K562 (cell line): ENCODE data around the gene RABL2B. TPM values are rescaled to one million over a fixed set of nuclear protein-coding genes. Genes with fewer than 3 reads are reported as not detected.

ENCODE experiments used
- ATAC-seq: fragments of 200-7000 bp; cut with Tn5 transposase; 3 replicates; pipeline ENCODE4 v1.9.1; 2020; ENCODE audit warnings: moderate library complexity
- BruUV-seq: library from RNA; stranded (reverse); fragments of 400-500 nt; replicated peaks from 2 replicates; lab custom pipeline; 2021; lab: Mats Ljungman, UMichigan
- CTCF ChIA-PET: fragments of 300-600 bp; formaldehyde crosslinking; extraction: SDS; loops from one replicate; lab custom pipeline; 2021; ENCODE audit warnings: low intra/inter-chr PET ratio; lab: Yijun Ruan, JAX
- POLR2A ChIA-PET: fragments of 300-600, 350-650 bp; sonication (Branson Sonifier 250); formaldehyde crosslinking; extraction: SDS; loops from one replicate; lab custom pipeline; 2021; ENCODE audit warnings: antibody characterized with exemption, inconsistent platforms; lab: Yijun Ruan, JAX
- DNase-seq, 4 experiments: peaks; one replicate each; pipeline versions ENCODE4 v3.0.0 to v3.0.0-alpha.2; 2011 to 2018; ENCODE audit warnings: low spot score in 3 of 4, mixed read lengths in 3 of 4; ENCODE audit errors: extremely low read depth in 1 of 4
- FAIRE-seq: peaks from 2 replicates; lab custom pipeline; 2011; peaks lifted over from hg19 to GRCh38; lab: Jason Lieb, UNC
- H2AFZ ChIP-seq: 2 replicates; pipeline ENCODE4 v1.6.0; 2011; ENCODE audit warnings: low read depth, low read length, control low read depth, inconsistent platforms
- H3K27ac ChIP-seq: fragments of 200-600 bp; 3 replicates; pipeline ENCODE4 v1.8.0; 2011; ENCODE audit warnings: low read depth, mild to moderate bottlenecking, control low read depth, inconsistent platforms, low read length, moderate library complexity, mixed read lengths; ENCODE audit errors: extremely low read depth
- H3K27me3 ChIP-seq, 2 experiments: fragments of 300-600 bp in 1 of 2; 2 replicates in 1 of 2; 3 replicates in 1 of 2; pipeline versions ENCODE4 v1.6.0 to v1.8.0; 2011; ENCODE audit warnings: inconsistent platforms in 2 of 2, low read length in 2 of 2, mild to moderate bottlenecking in 1 of 2, mixed read lengths in 1 of 2, moderate library complexity in 1 of 2; ENCODE audit not compliant: control insufficient read depth in 2 of 2, insufficient read depth in 2 of 2
- H3K36me3 ChIP-seq: fragments of 300-600 bp; 3 replicates; pipeline ENCODE4 v1.8.0; 2011; ENCODE audit warnings: mild to moderate bottlenecking, low read length, inconsistent platforms; ENCODE audit not compliant: control insufficient read depth, insufficient read depth
- H3K4me1 ChIP-seq, 2 experiments: fragments of 200-600 bp in 1 of 2; replicated peaks in 1 of 2; 2 replicates in 1 of 2; 3 replicates in 1 of 2; pipeline versions ENCODE4 v1.5.1 to v1.8.0; 2011; ENCODE audit warnings: inconsistent platforms in 2 of 2, low read length in 2 of 2, mild to moderate bottlenecking in 1 of 2, mixed read lengths in 1 of 2, moderate library complexity in 1 of 2; ENCODE audit not compliant: control insufficient read depth in 2 of 2, insufficient read depth in 2 of 2
- H3K4me2 ChIP-seq: 2 replicates; pipeline ENCODE4 v1.6.1; 2011; ENCODE audit warnings: low read length, control low read depth, inconsistent platforms, mixed read lengths; ENCODE audit not compliant: insufficient read depth
- H3K4me3 ChIP-seq: fragments of 200-600 bp; sonication (generic), shearing (Covaris generic); 2 replicates; pipeline ENCODE4 v1.5.1; 2016; ENCODE audit warnings: control low read depth, inconsistent platforms
- H3K79me2 ChIP-seq: fragments of 200-600 bp; 3 replicates; pipeline ENCODE4 v1.8.0; 2011; ENCODE audit warnings: low read length, inconsistent platforms; ENCODE audit not compliant: control insufficient read depth, insufficient read depth
- H3K9ac ChIP-seq, 2 experiments: 2 replicates each; pipeline versions ENCODE4 v1.6.0 to v1.6.1; 2011; ENCODE audit warnings: low read depth in 2 of 2, low read length in 2 of 2, control low read depth in 1 of 2, inconsistent platforms in 1 of 2, mild to moderate bottlenecking in 1 of 2, mixed read lengths in 1 of 2; ENCODE audit not compliant: insufficient read depth in 1 of 2
- H3K9me1 ChIP-seq: one replicate; pipeline ENCODE4 v1.6.0; 2011; ENCODE audit warnings: inconsistent platforms, mild to moderate bottlenecking, low read length, moderate library complexity; ENCODE audit not compliant: control insufficient read depth, insufficient read depth
- H3K9me3 ChIP-seq: replicated peaks from 2 replicates; pipeline ENCODE4 v1.5.1; 2011; ENCODE audit warnings: low read depth, low read length, inconsistent platforms; ENCODE audit not compliant: control insufficient read depth, insufficient read depth
- H4K20me1 ChIP-seq: replicated peaks from 2 replicates; pipeline ENCODE4 v1.6.1; 2011; ENCODE audit warnings: low read length, inconsistent platforms, mixed read lengths; ENCODE audit not compliant: control insufficient read depth, insufficient read depth
- C11orf30 ChIP-seq: fragments of 450-650 bp; IDR thresholded peaks from 2 replicates; pipeline ENCODE4 v1.6.1; 2016; ENCODE audit warnings: low read depth, mild to moderate bottlenecking
- CXXC5 ChIP-seq: fragments of 250-450 bp; sonication (Bioruptor Pico); IDR thresholded peaks from 2 replicates; pipeline ENCODE4 v1.8.0; 2022; ENCODE audit warnings: inconsistent platforms, mild to moderate bottlenecking, moderate library complexity
- HDAC6 ChIP-seq: IDR thresholded peaks from 2 replicates; pipeline ENCODE4 v1.6.1; 2012; ENCODE audit warnings: low read depth, mild to moderate bottlenecking, control low read depth, inconsistent platforms, low read length, moderate library complexity
- KDM1A ChIP-seq, 2 experiments: fragments of 450-650 bp; IDR thresholded peaks; 2 replicates each; pipeline ENCODE4 v1.6.1; 2016; ENCODE audit warnings: mild to moderate bottlenecking in 2 of 2
- LCOR ChIP-seq: sonication (generic); formaldehyde crosslinking; IDR thresholded peaks from 2 replicates; pipeline ENCODE4 v1.8.0; 2022; ENCODE audit warnings: mild to moderate bottlenecking, missing genetic modification reagents
- NELFE ChIP-seq: IDR thresholded peaks from 2 replicates; pipeline ENCODE4 v1.6.1; 2011; ENCODE audit warnings: mild to moderate bottlenecking; ENCODE audit not compliant: insufficient read depth, insufficient read length
- RBM34 ChIP-seq: fragments of 200-400 bp; formaldehyde crosslinking; IDR thresholded peaks from 2 replicates; pipeline ENCODE4 v1.6.1; 2018; ENCODE audit warnings: low read length, borderline replicate concordance; ENCODE audit not compliant: insufficient read depth
- SMC3 ChIP-seq: conservative IDR thresholded peaks from 2 replicates; pipeline ENCODE4 v1.6.1; 2011; ENCODE audit warnings: low read depth, low read length, improper control_type of control experiment; ENCODE audit not compliant: insufficient read depth
- TAF7 ChIP-seq: fragments of 450-650 bp; IDR thresholded peaks from 2 replicates; pipeline ENCODE4 v1.6.1; 2016; ENCODE audit warnings: missing genetic modification characterization, missing compliant biosample characterization
- WGBS: fragments of 100-300 bp; shearing (Covaris generic); methylation state at CpG from one replicate; pipeline ENCODE4 v1.1.6; 2016; ENCODE audit warnings: low coverage, mixed read lengths; ENCODE audit not compliant: insufficient coverage; ENCODE audit errors: missing lambda C conversion rate; 5-methylcytosine and 5-hydroxymethylcytosine counted together
- in situ Hi-C: fragments of 300-500 bp; cut with MboI; formaldehyde crosslinking; loops from 4 replicates; pipeline ENCODE4 v1.15.0; 2018; ENCODE audit warnings: inconsistent platforms, mixed read lengths
- intact Hi-C: fragments of 100-400 bp; cut with micrococcal nuclease; formaldehyde crosslinking; loops from 2 replicates; pipeline ENCODE4 v1.14.2; 2022
- polyA plus RNA-seq, 8 experiments: library from polyadenylated mRNA; depleted of rRNA in 4 of 8; stranded (reverse) in 5 of 8; unstranded in 3 of 8; fragments of >200 nt; fragmentation: Nextera tagmentation in 2 of 8; fragmentation: Illumina TruSeq in 1 of 8; extraction: Ambion mirVana in 2 of 8; extraction: Trizol in 1 of 8; gene quantifications; 2 replicates each; pipeline versions ENCODE4 v1.2.1 to v1.2.3, GENCODE V29; 2011 to 2014; ENCODE audit warnings: inconsistent platforms in 1 of 8, missing spikeins in 1 of 8
- total RNA-seq, 7 experiments: library from RNA; depleted of rRNA in 6 of 7; stranded (reverse); fragments of >200 nt in 6 of 7; fragmentation: Illumina TruSeq in 2 of 7; extraction: Trizol in 2 of 7; gene quantifications; 2 replicates each; pipeline versions ENCODE4 v1.2.1 to v1.2.3, GENCODE V29; 2011 to 2021; ENCODE audit warnings: low replicate concordance in 1 of 7
- TF ChIP-seq, protein P1 (sequence below), 2 experiments: fragments of 450-650 bp in 1 of 2; sonication (generic) in 1 of 2; formaldehyde crosslinking in 1 of 2; IDR thresholded peaks; 2 replicates each; pipeline versions ENCODE4 v1.7.1 to v1.9.0; 2016 to 2022; ENCODE audit warnings: inconsistent platforms in 1 of 2, mild to moderate bottlenecking in 1 of 2, missing genetic modification reagents in 1 of 2

RABL2B gene
- total and polyA plus RNA-seq, 9 of the 15 experiments (the other 6 are each of a cell fraction or from before 2014, with no cell fraction given): 0.76 to 8.5 (median 3.6) TPM

DNA sequence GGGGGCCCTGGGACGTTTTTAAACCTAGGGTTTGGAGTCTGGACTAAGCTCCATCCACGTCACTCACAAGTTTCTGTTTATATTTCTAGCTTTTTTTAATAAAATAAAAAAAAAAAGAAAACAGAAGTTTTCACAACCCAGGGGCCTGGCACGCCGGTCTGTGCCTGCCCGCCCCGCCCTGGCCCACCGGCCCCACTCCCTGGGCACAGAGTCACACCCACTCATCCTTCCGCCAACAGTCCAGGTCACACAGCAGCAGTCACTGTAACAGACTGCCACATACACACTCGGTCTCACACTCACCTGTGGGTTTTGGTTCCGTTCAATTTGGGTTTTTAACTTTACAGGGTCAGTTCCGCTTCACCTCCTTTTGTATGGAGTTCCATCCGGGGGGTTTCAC is 50.8 kb downstream of the RABL2B start (continued):
- no peak for TF ChIP-seq RBM34
- TF ChIP-seq KDM1A (IDR thresholded peaks at IDR 0.05): no peak
- no peak for TF ChIP-seq LCOR (CRISPR knock-in tag)
- TF ChIP-seq HDAC6: no peak
- TF ChIP-seq, all 486 proteins: peak for 0

DNA sequence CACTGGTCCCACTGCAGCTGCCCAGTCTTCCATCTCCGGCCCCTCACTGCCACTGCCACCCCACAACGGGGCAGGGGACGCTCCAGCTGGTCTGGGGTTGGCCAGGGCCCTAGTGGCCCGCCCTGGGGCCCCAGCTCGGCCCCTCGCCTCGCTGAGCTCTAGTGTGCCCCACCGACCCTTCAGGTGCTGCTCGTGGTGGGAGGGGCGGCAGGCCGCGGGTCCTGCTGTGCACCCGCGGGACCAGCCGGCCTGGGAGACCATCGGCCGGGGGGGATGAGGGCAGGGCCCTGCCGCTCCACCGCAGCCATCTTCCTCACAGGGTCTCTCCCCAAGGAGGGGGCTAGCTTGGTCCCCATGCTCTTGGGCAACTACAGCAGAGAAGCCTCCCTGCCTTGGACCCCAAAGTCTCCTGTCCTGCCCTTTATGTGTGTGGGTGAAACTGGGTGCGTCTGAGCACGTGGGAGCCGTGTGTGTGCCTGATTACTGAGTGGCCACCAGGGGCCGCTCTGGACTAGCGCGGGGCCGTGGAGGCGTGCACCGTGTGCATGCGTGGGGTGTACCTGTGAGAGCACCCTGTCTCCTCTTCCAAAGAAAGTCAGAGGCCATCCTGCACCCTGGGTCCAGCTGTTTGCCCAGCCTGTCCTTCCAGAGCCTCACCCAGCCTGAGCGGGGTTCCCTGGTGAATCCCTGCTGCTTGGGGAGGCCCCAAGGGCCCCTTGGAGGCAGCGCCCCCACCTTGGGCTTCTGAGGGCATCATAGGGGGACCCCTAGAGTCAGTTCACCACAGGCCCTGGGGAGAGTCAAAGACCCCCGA is 51.4 kb downstream of the RABL2B start:
- Histone ChIP-seq H3K9me3 (no peaks in the 10 kb centered on the region), H3K79me2 (no peaks in the 10 kb centered on the region), H2AFZ (peak overlapping the region; percentile 78), H3K4me1 (peaks cover 0 to 14% of the 10 kb centered on the region in 2 experiments; a peak in 3 of 5 replicates), H3K4me3 (no peak overlapping the region), H3K4me2 (peak overlapping the region; percentile 4; the same call in 1 of the 2 replicates), H3K27me3 (peaks cover 0 to 36% of the 10 kb centered on the region in 2 experiments; a peak in 3 of 5 replicates), H3K27ac (no peak overlapping the region), H3K36me3 (no peaks in the 10 kb centered on the region), H3K9ac (peak overlapping the region in 1 of 2 experiments; percentile 61; a peak in 2 of 4 replicates), H3K9me1 (no peaks in the 10 kb centered on the region), H4K20me1 (no peaks in the 10 kb centered on the region)
- ATAC-seq (peak; percentile 99), DNase-seq (peak; percentile 70 to 75 (median 74)), FAIRE-seq (no peak)
- intact Hi-C loops (no loop called here), in situ Hi-C loops (no loop called here)
- ChIA-PET CTCF (no interaction called here), POLR2A (interaction anchor here (0.6 kb wide), 1 partner anchor 8 kb away, joined by 3 read pairs; no protein-coding TSS in a partner anchor)
- BruUV-seq: no TSS peak
- 19% methylated on average over 16 of the region's 32 CpGs for WGBS
- TF ChIP-seq NELFE: no peak
- TF ChIP-seq, protein P1, sequence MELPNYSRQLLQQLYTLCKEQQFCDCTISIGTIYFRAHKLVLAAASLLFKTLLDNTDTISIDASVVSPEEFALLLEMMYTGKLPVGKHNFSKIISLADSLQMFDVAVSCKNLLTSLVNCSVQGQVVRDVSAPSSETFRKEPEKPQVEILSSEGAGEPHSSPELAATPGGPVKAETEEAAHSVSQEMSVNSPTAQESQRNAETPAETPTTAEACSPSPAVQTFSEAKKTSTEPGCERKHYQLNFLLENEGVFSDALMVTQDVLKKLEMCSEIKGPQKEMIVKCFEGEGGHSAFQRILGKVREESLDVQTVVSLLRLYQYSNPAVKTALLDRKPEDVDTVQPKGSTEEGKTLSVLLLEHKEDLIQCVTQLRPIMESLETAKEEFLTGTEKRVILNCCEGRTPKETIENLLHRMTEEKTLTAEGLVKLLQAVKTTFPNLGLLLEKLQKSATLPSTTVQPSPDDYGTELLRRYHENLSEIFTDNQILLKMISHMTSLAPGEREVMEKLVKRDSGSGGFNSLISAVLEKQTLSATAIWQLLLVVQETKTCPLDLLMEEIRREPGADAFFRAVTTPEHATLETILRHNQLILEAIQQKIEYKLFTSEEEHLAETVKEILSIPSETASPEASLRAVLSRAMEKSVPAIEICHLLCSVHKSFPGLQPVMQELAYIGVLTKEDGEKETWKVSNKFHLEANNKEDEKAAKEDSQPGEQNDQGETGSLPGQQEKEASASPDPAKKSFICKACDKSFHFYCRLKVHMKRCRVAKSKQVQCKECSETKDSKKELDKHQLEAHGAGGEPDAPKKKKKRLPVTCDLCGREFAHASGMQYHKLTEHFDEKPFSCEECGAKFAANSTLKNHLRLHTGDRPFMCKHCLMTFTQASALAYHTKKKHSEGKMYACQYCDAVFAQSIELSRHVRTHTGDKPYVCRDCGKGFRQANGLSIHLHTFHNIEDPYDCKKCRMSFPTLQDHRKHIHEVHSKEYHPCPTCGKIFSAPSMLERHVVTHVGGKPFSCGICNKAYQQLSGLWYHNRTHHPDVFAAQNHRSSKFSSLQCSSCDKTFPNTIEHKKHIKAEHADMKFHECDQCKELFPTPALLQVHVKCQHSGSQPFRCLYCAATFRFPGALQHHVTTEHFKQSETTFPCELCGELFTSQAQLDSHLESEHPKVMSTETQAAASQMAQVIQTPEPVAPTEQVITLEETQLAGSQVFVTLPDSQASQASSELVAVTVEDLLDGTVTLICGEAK (IDR thresholded peaks at IDR 0.05): no peak
- TF ChIP-seq, protein P1 (CRISPR knock-in tag; IDR thresholded peaks at IDR 0.05): no peak
- no peak for TF ChIP-seq C11orf30
- TF ChIP-seq TAF7 (tag): no peak
- TF ChIP-seq SMC3: peak; percentile 64
- peak; percentile 40; the same call in 1 of the 2 replicates for TF ChIP-seq CXXC5 (CRISPR knock-in tag)
